GM18907 (cell line): ENCODE measurements around the gene STARD5.
A peak's percentile ranks its signal among the peaks of the same experiment; 100 is the strongest.
"Not testable (repeated sequence)": the region's sequence is repeated elsewhere in the genome, so short reads cannot be mapped to it uniquely, and the experiment has no call there.

ENCODE experiments used
- ATAC-seq: cut with Tn5 transposase; IDR thresholded peaks from one replicate; pipeline ENCODE4 v1.9.1; 2021; ENCODE audit warnings: mild to moderate bottlenecking, moderate library complexity; ENCODE audit not compliant: unreplicated experiment

Gene STARD5

GRCh38 chr15:81323944-81324881 lies at the start of gene STARD5:
TSS of gene STARD5 (minus strand) at chr15:81324141. CDS start at chr15:81324099, 42 bp downstream.
- peak; percentile 100 for ATAC-seq

GRCh38 chr15:81373176-81373575 lies 49.2 kb upstream of the STARD5 start:
- no peak for ATAC-seq

- ATAC-seq = no peak
These were observed 48.6 kb upstream of the STARD5 start for GRCh38 chr15:81372575-81372974.

DNA sequence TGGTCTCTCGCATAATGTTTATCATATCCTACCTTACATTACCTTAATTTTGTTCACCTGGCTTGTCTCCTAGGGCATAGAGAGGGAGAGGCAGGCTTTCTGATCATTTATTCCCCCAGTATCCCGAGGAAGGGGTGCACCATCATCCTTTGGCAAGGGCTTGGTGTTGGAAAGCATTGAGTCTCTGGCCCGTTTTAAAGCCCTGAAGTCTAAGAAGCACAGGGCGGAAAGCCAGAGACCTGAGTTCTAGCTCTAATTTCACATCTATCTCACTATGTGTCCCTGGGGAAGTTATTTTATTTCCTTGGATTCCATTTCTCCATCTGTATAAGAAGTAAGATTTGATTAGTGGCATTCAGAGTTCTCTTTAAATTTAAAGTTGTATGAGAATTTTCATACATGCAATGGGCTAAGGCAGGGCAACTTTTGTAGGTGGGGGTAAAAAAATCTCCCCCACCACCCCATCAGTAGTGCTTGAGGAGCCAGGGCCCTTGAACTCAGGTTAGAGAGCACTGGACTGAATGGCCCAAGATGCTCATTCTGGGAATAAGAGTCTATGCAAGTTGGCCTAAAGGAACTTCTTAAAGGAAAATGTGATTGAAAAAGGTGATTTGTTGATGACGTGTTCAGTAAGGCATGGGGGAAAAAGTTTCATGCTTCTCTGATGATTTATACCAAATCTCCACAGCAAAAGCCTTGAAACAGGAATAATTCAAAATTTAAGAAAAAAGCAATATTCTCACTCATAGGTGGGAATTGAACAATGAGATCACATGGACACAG lies 40.0 kb upstream of the STARD5 start:
- no peak for ATAC-seq

DNA sequence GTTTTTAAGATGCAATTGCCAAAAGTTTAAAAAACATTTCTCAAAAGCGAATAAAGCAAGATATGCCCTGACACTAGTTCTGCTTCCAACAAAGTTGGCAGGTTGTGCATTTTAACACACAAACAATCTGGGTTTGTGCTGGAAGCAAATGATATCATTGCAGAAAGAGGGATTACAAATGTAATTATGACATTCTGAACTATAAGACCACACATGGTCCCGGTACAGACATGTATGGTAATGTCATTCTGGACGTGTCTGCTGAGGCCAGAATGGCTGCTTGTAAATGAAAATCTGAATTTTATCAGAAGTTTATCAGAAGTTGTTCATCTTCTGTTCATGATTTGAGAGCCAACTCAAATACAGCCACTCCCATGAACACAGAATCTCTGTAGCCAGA lies 39.3 kb upstream of the STARD5 start:
- no peak for ATAC-seq

GRCh38 chr15:81362790-81363189 lies 38.8 kb upstream of the STARD5 start:
- no peak for ATAC-seq

GRCh38 chr15:81361891-81362290 lies 38.0 kb upstream of the STARD5 start:
- no peak for ATAC-seq

- ATAC-seq = no peak
These were observed 36.5 kb upstream of the STARD5 start for GRCh38 chr15:81360491-81360890.

- ATAC-seq = no peak
These were observed 34.3 kb upstream of the STARD5 start for GRCh38 chr15:81358248-81358647.

- ATAC-seq = no peak
These were observed 33.3 kb upstream of the STARD5 start for GRCh38 chr15:81357180-81357686.

DNA sequence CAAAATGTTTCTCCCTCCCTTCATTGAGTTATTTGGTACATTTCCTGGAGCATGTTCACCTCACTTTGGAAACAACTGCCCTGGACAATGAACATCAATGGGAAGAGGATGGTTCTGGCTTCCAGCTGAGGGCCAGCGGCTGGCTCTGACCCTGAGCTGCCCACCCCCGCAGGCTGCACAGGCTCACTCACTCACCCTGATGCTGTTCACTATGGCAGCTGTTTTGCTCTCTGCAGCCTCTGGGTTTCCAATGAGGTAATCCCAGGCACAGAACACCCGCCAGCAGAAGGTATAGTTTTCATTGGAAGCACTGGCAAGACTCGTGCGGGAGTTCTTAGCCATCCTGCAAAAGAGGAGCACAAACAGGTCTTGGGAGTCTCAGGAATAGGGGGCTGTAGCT lies 32.3 kb upstream of the STARD5 start:
- ATAC-seq = no peak

DNA sequence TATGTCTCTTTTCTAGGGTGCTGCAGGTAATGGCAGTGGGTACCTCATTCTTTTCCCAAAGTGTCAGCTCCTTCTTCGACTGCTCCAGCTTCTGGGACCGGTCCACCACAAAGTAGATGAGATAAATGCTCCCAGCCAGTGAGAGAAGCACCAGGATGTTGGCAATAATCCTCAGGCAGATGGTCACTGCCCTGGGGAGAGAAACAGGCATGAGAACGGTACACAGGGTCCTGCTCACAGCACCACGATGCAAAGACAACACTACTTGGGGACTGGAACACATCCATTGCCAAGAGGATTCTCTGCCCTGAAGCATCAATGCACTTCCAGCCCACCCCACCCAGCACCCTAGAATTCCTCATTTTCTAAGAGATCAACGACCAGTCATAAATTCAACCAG lies 27.7 kb upstream of the STARD5 start:
- no peak for ATAC-seq

- no peak for ATAC-seq
These were observed 25.3 kb upstream of the STARD5 start for GRCh38 chr15:81349271-81349670.

DNA sequence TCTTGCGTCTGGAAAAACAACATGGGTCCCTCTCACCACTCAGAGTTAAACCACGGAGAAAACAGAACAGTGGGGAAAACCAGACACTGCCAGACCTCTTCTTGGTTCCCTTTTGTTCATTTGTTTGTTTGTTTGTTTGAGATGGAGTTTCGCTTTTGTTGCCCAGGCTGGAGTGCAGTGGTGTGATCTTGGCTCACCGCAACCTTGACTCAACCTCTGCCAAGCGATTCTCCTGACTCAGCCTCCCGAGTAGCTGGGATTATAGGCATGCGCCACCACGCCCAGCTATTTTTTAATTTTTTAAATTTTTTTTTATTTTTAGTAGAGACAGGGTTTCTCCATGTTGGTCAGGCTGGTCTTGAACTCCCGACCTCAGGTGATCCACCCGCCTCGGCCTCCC lies 24.8 kb upstream of the STARD5 start:
- ATAC-seq = not testable (repeated sequence)

DNA sequence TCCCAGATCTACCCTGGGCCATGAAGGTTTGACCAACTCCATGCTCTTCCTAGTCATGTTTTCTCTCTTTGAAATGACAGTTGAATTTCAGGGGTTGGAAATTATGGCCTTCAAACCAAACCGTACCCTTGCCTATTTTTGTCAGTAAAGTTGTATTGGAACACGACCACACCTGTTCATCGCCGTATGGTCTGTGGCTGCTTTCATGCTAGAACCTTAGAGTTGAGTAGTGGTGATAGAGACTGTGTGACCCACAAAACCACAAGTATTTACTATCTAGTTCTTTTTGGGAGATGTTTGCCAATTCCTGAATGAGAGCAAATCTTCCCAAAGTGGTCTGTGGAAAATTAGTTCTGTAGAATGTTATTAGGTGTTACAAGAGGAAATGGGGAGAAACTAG lies 24.0 kb upstream of the STARD5 start:
- no peak for ATAC-seq

- no peak for ATAC-seq
These were observed 22.7 kb upstream of the STARD5 start for GRCh38 chr15:81346611-81347010.

DNA sequence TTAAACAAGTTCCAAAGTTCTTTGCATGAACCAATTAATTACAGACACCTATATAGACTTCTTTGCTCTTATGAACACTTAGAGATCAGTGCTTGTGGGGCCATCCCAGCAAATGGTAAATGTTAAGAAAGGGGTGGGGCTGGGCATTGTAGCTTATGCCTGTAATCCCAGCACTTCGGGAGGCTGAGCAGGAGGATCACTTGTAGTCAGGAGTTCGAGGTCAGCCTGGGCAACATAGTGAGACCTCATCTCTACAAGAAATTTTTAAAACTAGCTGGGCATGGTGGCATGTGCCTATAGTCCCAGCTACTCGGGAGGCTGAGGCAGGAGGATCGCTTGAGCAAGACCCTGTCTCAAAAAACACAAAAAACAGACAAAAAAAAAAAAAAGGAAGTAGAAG lies 19.4 kb upstream of the STARD5 start:
- no peak for ATAC-seq

DNA sequence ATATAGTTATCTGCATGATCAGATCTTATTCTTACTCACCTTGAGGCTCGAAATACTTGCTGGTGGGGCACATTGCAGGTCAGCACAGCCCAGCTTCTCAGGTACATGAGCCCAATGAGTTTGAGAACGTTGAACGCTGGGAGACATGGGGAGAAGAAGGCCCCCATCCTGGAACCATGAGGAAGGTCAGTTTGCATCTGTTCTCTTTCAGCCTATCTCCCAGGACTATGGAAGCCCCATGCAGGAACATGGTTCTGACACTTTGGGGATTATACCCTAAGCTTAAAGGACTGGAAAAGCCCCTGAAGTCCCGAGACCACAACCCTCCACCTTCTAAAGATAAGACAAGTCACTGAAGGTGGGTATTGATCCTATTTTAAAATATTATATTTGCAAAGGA lies 17.4 kb upstream of the STARD5 start:
- no peak for ATAC-seq

- ATAC-seq = no peak
These were observed 15.9 kb upstream of the STARD5 start for GRCh38 chr15:81339851-81340250.

- ATAC-seq = no peak
These were observed 15.4 kb upstream of the STARD5 start for GRCh38 chr15:81339321-81339720.

GRCh38 chr15:81338170-81339007 lies 14.4 kb upstream of the STARD5 start:
- ATAC-seq = no peak
